Measurements from ENCODE around the gene WBP4. TPM values are rescaled to one million over a fixed set of nuclear protein-coding genes. Genes with fewer than 3 reads are reported as not detected.
"Not testable (repeated sequence)": the region's sequence is repeated elsewhere in the genome, so short reads cannot be mapped to it uniquely, and the experiment has no call there.

WBP4 gene
- total and polyA plus RNA-seq, 2 of the 13 experiments (the other 11 are each of a cell fraction or from before 2014, with no cell fraction given): 6.7 to 11.7 TPM

GRCh38 chr13:41034881-41035280, 26.4 kb upstream of the WBP4 start (continued):
- TF ChIP-seq ZBTB3 (CRISPR knock-in tag; IDR thresholded peaks at IDR 0.05; ENCODE audit: borderline replicate concordance, low read depth): no peak
- no peak for TF ChIP-seq ZFP41 (CRISPR knock-in tag; IDR thresholded peaks at IDR 0.05; ENCODE audit: borderline replicate concordance)
- no peak for TF ChIP-seq BORCS8-MEF2B (CRISPR knock-in tag; IDR thresholded peaks at IDR 0.05)
- no peak for TF ChIP-seq ZSCAN21 (CRISPR knock-in tag; IDR thresholded peaks at IDR 0.05; ENCODE audit: borderline replicate concordance)
- no peak for TF ChIP-seq ZNF160 (CRISPR knock-in tag; IDR thresholded peaks at IDR 0.05)

- H3K9me3 ChIP-seq (ENCODE audit: low read length); H3K27me3 ChIP-seq (ENCODE audit: control insufficient read depth in 1 of 2, insufficient read depth in 2 of 2, low read length in 2 of 2); H2AFZ ChIP-seq (ENCODE audit: low read length); H3K27ac ChIP-seq (ENCODE audit: extremely low read length, insufficient read depth, low read length); in situ Hi-C loops (cut with HindIII; ENCODE audit: extremely low pct_ligation_motif_present, low pct_unique_long_range_greater_than_20kb); CTCF ChIA-PET (ENCODE audit: low intra/inter-chr PET ratio, low total read pairs); intact Hi-C loops (cut with micrococcal nuclease; ENCODE audit: unreplicated experiment); H3K4me2 ChIP-seq (ENCODE audit: low read depth, low read length); POLR2A ChIA-PET; FAIRE-seq; H3K9ac ChIP-seq (ENCODE audit: insufficient read depth, low read depth, low read length); H3K36me3 ChIP-seq (replicated peaks in 1 of 2; ENCODE audit: control insufficient read depth in 1 of 2, insufficient read depth in 2 of 2, low read length in 2 of 2); H3K4me3 ChIP-seq (replicated peaks in 1 of 3; ENCODE audit: insufficient read depth in 1 of 3, low read depth in 2 of 3, low read length in 3 of 3); ATAC-seq; BruUV-seq (replicated peaks); DNase-seq (ENCODE audit: low spot score): not testable (repeated sequence)
- WGBS (ENCODE audit: low lambda C conversion rate): 94% methylated on average over 5 of the region's 5 CpGs
- Histone ChIP-seq H3K4me1 (ENCODE audit: insufficient read depth, low read length) (peaks cover 26% of the 10 kb centered on the region), H4K20me1 (ENCODE audit: insufficient read depth, low read length) (peaks cover 14% of the 10 kb centered on the region), H3K79me2 (ENCODE audit: insufficient read depth, low read length) (peaks cover 84% of the 10 kb centered on the region)
Measured at GRCh38 chr13:41036557-41036956, 24.8 kb upstream of the WBP4 start.

- no peak overlapping the region for H2AFZ ChIP-seq (ENCODE audit: low read length)
- CTCF ChIA-PET (ENCODE audit: low intra/inter-chr PET ratio, low total read pairs): no interaction called here
- FAIRE-seq (no peak), ATAC-seq (no peak), DNase-seq (ENCODE audit: low spot score) (no peak)
- intact Hi-C loops (cut with micrococcal nuclease; ENCODE audit: unreplicated experiment) (no loop called here), in situ Hi-C loops (cut with HindIII; ENCODE audit: extremely low pct_ligation_motif_present, low pct_unique_long_range_greater_than_20kb) (no loop called here)
- no TSS peak for BruUV-seq (replicated peaks)
- peaks cover 0 to 4% of the 10 kb centered on the region in 2 experiments; a peak in 2 of 5 replicates for H3K36me3 ChIP-seq (replicated peaks in 1 of 2; ENCODE audit: control insufficient read depth in 1 of 2, insufficient read depth in 2 of 2, low read length in 2 of 2)
- peaks cover 17% of the 10 kb centered on the region for H4K20me1 ChIP-seq (ENCODE audit: insufficient read depth, low read length)
- no peaks in the 10 kb centered on the region for H3K27me3 ChIP-seq (ENCODE audit: control insufficient read depth in 1 of 2, insufficient read depth in 2 of 2, low read length in 2 of 2)
- H3K27ac ChIP-seq (ENCODE audit: extremely low read length, insufficient read depth, low read length): no peak overlapping the region
- peaks cover 58% of the 10 kb centered on the region for H3K79me2 ChIP-seq (ENCODE audit: insufficient read depth, low read length)
- no peak overlapping the region for H3K4me3 ChIP-seq (replicated peaks in 1 of 3; ENCODE audit: insufficient read depth in 1 of 3, low read depth in 2 of 3, low read length in 3 of 3)
- peaks cover 28% of the 10 kb centered on the region for H3K4me1 ChIP-seq (ENCODE audit: insufficient read depth, low read length)
- no peak overlapping the region for H3K4me2 ChIP-seq (ENCODE audit: low read depth, low read length)
- POLR2A ChIA-PET: interaction anchor here (0.7 kb wide), 1 partner anchor 9 kb away, joined by 3 read pairs; no protein-coding TSS in a partner anchor
- no peaks in the 10 kb centered on the region for H3K9me3 ChIP-seq (ENCODE audit: low read length)
- H3K9ac ChIP-seq (ENCODE audit: insufficient read depth, low read depth, low read length): no peak overlapping the region
- TF ChIP-seq ZNF777 (CRISPR knock-in tag; IDR thresholded peaks at IDR 0.05) (no peak), CHCHD3 (CRISPR knock-in tag; IDR thresholded peaks at IDR 0.05) (no peak), ZNF564 (CRISPR knock-in tag; IDR thresholded peaks at IDR 0.05) (no peak), ZNF143 (CRISPR knock-in tag; IDR thresholded peaks at IDR 0.05) (no peak), RAD51 (IDR thresholded peaks at IDR 0.05; ENCODE audit: borderline replicate concordance) (no peak), ZNF616 (CRISPR knock-in tag; IDR thresholded peaks at IDR 0.05; ENCODE audit: low read depth) (no peak)
Measured at GRCh38 chr13:41039746-41040145, 21.6 kb upstream of the WBP4 start.

Measured in HepG2 (cell line).